ENCODE data around the gene PLXNA4.
"Not testable (repeated sequence)": the region's sequence is repeated elsewhere in the genome, so short reads cannot be mapped to it uniquely, and the experiment has no call there.

The PLXNA4 gene

DNA sequence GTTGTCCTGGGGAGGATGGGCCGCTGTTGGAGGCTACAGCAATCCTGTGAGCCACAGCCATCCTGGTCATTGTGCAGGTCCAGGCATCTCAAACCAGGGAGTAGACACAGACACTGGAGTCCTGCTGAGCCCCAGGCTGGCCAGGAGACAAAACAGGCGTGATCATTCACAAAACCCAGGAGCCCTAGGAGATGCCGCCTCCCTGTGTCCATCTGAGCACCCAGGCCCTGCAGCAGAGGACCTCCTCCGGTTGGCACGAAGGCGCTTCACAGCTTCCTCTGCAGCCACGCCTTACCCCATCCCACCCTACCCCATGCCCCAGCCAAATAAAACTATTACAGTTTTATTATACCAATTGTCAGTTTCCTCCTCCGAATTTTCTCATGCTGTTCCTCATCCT is 183.6 kb downstream of the PLXNA4 start:
- POLR2A ChIA-PET (ENCODE audit: low non-redundant PET): no interaction called here
- CTCF ChIA-PET: no interaction called here

DNA sequence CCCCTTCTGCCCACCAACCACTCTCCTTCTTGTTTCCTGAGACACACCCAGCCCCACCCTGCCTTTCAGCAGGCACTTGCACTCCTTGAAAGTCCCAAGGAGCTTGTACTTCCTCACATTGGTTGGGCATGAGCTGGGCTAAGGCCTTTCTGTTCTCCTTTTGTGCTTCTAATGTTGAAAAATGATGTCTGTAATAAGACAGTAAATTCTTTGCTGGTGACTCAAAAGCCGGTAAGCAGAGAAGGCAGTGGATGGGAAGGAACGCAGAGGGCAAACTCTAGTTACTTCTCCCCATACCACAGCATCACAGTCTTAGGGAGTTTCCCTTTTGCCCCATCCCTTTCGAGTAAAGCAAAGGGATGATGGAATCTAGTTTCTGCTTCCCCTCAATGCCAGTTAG is 185.6 kb downstream of the PLXNA4 start:
- TF ChIP-seq, protein P1, sequence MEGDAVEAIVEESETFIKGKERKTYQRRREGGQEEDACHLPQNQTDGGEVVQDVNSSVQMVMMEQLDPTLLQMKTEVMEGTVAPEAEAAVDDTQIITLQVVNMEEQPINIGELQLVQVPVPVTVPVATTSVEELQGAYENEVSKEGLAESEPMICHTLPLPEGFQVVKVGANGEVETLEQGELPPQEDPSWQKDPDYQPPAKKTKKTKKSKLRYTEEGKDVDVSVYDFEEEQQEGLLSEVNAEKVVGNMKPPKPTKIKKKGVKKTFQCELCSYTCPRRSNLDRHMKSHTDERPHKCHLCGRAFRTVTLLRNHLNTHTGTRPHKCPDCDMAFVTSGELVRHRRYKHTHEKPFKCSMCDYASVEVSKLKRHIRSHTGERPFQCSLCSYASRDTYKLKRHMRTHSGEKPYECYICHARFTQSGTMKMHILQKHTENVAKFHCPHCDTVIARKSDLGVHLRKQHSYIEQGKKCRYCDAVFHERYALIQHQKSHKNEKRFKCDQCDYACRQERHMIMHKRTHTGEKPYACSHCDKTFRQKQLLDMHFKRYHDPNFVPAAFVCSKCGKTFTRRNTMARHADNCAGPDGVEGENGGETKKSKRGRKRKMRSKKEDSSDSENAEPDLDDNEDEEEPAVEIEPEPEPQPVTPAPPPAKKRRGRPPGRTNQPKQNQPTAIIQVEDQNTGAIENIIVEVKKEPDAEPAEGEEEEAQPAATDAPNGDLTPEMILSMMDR (conservative IDR thresholded peaks at IDR 0.05; ENCODE audit: low read depth): no peak
- DNase-seq (ENCODE audit: low spot score): no peak
- H3K27ac ChIP-seq: no peak overlapping the region
- CTCF ChIA-PET: interaction anchor here (0.6 kb wide), 1 partner anchor 446 kb away, joined by 3 read pairs; no protein-coding TSS in a partner anchor
- POLR2A ChIA-PET (ENCODE audit: low non-redundant PET): no interaction called here

More for the DNA sequence above, 183.6 kb downstream of the PLXNA4 start:
- DNase-seq (ENCODE audit: low spot score): no peak
- H3K27ac ChIP-seq: no peak overlapping the region
- TF ChIP-seq, protein P1 (conservative IDR thresholded peaks at IDR 0.05; ENCODE audit: low read depth): no peak

DNA sequence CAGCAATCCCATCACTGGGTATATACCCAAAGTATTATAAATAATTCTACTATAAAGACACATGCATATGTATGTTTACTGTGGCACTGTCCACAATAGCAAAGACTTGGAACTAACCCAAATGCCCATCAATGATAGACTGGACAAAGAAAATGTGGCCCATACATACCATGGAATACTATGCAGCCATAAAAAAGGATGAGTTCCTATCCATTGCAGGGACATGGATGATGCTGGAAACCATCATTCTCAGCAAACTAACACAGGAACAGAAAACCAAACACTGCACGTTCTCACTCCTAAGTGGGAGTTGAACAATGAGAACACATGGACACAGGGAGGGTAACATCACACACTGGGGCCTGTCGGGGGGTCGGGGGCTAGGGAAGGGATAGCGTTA is 186.2 kb downstream of the PLXNA4 start:
- POLR2A ChIA-PET (ENCODE audit: low non-redundant PET); DNase-seq (ENCODE audit: low spot score); H3K27ac ChIP-seq; CTCF ChIA-PET: not testable (repeated sequence)

DNA sequence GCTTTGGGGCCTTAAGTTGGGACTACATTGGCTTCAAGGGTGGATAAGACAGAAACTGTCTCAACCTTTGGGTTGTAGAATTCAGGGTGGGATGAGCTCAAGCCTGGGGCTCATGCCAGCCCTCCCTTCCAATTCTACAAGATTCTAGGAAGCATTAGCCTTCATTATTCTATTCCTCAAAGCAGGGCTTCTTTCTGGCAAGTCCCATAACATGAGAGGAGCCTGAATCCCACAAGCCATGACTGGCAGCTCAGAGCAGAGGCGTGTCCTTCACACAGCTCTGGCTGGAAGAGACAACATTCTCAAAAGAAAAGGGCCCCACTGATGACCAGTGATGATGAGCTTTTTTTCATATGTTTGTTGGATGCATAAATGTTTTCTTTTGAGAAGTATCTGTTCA is 187.6 kb downstream of the PLXNA4 start:
- no peak for DNase-seq (ENCODE audit: low spot score)
- TF ChIP-seq, protein P1 (conservative IDR thresholded peaks at IDR 0.05; ENCODE audit: low read depth): no peak
- no peak overlapping the region for H3K27ac ChIP-seq
- CTCF ChIA-PET: no interaction called here
- POLR2A ChIA-PET (ENCODE audit: low non-redundant PET): no interaction called here

DNA sequence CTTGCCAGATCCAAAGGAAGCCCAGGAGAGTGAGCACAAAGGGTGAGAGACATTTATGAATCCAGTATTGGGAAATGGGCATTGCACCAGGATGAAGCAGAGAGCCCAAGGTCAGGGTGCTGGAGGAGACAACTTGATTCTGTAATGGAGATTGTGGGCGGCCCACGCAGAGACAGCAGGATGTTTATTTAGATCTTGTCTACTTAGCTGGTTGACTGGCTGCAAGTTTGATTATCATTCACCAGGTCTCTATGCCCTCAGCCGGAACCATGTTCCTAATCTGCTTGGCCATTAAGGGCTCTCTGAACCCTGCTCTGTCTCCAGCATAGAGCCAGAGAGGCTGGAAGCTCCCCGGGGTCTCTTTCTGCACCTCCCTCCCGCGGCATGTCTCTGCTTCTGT is 188.7 kb downstream of the PLXNA4 start:
- CTCF ChIA-PET: no interaction called here
- DNase-seq (ENCODE audit: low spot score): no peak

DNA sequence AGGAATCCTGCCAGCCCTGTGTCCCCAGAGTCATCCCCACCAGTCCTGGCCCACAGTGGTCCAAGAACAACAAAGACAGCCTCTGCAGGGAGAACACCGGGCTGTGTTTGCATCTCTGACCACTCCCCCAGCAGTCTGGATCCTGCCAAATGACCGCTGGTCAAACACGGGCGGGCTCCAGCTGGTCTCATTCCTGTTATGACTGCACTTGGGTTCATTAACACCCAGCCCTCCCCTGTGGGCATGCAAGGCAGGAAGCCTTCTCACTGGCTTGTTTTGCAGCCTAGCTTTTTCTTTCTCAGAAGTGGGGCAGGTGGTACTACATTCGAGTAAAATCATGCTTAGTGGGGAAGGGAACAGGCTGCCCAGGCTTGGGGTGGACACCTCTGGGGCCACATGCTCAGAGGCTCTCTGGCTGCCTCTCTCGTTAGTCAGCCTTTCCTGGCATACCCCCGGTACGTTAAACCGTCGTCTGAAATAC is 190.0 kb downstream of the PLXNA4 start:
- TF ChIP-seq, protein P1 (conservative IDR thresholded peaks at IDR 0.05; ENCODE audit: low read depth): no peak
- ChIA-PET CTCF (no interaction called here), POLR2A (ENCODE audit: low non-redundant PET) (no interaction called here)
- no peak for DNase-seq (ENCODE audit: low spot score)
- H3K27ac ChIP-seq: no peak overlapping the region

More for the DNA sequence above, 188.7 kb downstream of the PLXNA4 start:
- TF ChIP-seq, protein P1 (conservative IDR thresholded peaks at IDR 0.05; ENCODE audit: low read depth): no peak
- POLR2A ChIA-PET (ENCODE audit: low non-redundant PET): no interaction called here
- H3K27ac ChIP-seq: no peak overlapping the region

DNA sequence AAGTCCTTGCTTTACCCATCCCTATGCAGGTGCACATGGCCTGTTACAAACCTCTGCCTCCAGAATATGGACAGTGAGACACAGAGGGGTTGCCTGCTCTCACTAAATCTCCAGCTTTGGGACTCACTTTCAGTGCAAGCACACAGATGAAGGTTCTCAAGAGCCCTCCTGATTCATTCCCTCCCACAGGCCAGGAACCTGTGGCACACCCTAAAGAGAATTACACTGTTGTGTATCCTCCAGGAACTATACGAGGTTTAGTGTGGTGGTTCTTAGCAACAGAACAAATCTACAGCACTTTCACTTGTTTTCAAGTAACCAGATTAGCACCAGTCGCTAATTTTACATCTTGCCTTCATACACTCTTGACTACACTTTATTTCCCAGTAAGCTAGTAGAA is 192.3 kb downstream of the PLXNA4 start:
- POLR2A ChIA-PET (ENCODE audit: low non-redundant PET): no interaction called here
- H3K27ac ChIP-seq: no peak overlapping the region
- DNase-seq (ENCODE audit: low spot score): no peak
- CTCF ChIA-PET: no interaction called here
- TF ChIP-seq, protein P1 (conservative IDR thresholded peaks at IDR 0.05; ENCODE audit: low read depth): no peak
